Measurements from ENCODE around the gene LAYN. TPM values are rescaled to one million over a fixed set of nuclear protein-coding genes. Genes with fewer than 3 reads are reported as not detected.

LAYN gene
- total and polyA plus RNA-seq, 2 of the 4 experiments (the other 2 are of a cell fraction) = 92.5 to 118 TPM

DNA sequence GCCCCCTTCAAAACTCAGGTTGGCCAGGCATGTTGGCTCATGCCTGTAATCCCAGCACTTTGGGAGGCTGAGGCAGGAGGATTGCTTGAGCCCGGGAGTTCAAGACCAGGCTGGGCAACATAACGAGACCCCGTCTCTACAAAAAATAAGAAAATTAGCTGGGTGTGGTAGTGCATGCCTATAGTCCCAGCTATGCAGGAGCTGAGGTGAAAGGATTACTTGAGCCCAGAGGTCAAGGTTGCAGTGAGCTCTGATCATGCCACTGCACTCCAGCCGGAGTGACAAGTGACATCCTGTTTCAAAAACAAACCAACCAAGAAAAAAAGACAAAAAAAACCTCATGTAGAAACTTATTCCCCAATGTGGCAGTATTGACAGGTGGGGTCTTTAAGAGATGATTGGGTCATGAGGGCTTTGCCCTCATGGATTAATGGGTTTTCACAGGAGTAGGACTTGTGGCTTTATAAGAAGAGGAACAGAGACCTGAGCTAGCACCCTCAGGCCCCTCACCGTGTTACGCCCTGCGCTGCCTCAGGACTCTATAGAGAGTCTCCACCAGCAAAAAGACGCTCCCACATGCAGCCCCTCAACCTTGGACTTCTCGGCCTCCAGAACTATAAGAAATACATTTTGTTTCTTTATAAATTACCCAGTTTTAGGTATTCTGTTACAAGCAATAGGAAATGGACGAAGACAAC is 22.3 kb downstream of the LAYN start:
- H3K36me3 ChIP-seq (ENCODE audit: control insufficient read depth, insufficient read depth, low read length) = peaks cover 26% of the 10 kb centered on the region
- peak overlapping the region; percentile 50; the same call in 1 of the 3 replicates for H2BK15ac ChIP-seq (ENCODE audit: low read depth, low read length)
- H4K5ac ChIP-seq (ENCODE audit: low read depth, low read length) = 0 out of 2 replicates have a peak overlapping the region, but pooled peaks have one; percentile 15
- no TSS peak for BruUV-seq (replicated peaks)
- H3K27ac ChIP-seq (ENCODE audit: insufficient read depth, low read length) = peak overlapping the region; percentile 66
- ChIA-PET POLR2A (ENCODE audit: unreplicated experiment) (no interaction called here), CTCF (interaction anchor here (1.4 kb wide), 1 partner anchor 279 kb away, joined by 3 read pairs; no protein-coding TSS in a partner anchor)
- dilution Hi-C loops (cut with HindIII; ENCODE audit: low sequenced_read_pairs, unreplicated experiment) = no loop called here
- WGBS, 2 experiments (ENCODE audit: extremely low coverage in 2 of 2, insufficient read length in 1 of 2) = no CpG with 5 or more reads among the region's 10 CpGs
- peak overlapping the region; percentile 52; the same call in 1 of the 2 replicates for H3K56ac ChIP-seq (ENCODE audit: extremely low read depth, insufficient read depth, low read length)
- H3K4me3 ChIP-seq (ENCODE audit: insufficient read depth, low read depth, low read length) = no peak overlapping the region
- H2BK20ac ChIP-seq (ENCODE audit: low read depth, low read length) = peak overlapping the region; percentile 78
- H2BK5ac ChIP-seq (ENCODE audit: low read depth, low read length, poor library complexity, severe bottlenecking) = peak overlapping the region; percentile 98
- ATAC-seq (ENCODE audit: low read depth) = no peak
- 0 out of 2 replicates have a peak, but pooled peaks cover 3% of the 10 kb centered on the region for H4K20me1 ChIP-seq (ENCODE audit: insufficient read depth, low read length)
- H3K4me2 ChIP-seq (ENCODE audit: low read depth, low read length) = no peak overlapping the region
- TF ChIP-seq POLR2A (IDR thresholded peaks at IDR 0.05; ENCODE audit: low read depth, low read length) (no peak), CHD1 (IDR thresholded peaks at IDR 0.05; ENCODE audit: low read depth, low read length) (no peak), RFX5 (IDR thresholded peaks at IDR 0.05; ENCODE audit: low read depth, low read length) (no peak), RCOR1 (IDR thresholded peaks at IDR 0.05; ENCODE audit: insufficient replicate concordance, low read length) (no peak), NFE2L2 (IDR thresholded peaks at IDR 0.05; ENCODE audit: low read depth, low read length) (no peak), FOS (IDR thresholded peaks at IDR 0.05; ENCODE audit: low read depth, low read length) (no peak)
- TF ChIP-seq, protein P1, sequence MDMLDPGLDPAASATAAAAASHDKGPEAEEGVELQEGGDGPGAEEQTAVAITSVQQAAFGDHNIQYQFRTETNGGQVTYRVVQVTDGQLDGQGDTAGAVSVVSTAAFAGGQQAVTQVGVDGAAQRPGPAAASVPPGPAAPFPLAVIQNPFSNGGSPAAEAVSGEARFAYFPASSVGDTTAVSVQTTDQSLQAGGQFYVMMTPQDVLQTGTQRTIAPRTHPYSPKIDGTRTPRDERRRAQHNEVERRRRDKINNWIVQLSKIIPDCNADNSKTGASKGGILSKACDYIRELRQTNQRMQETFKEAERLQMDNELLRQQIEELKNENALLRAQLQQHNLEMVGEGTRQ (IDR thresholded peaks at IDR 0.05; ENCODE audit: low read depth, low read length) = no peak
- H2AFZ ChIP-seq (replicated peaks; ENCODE audit: low read length, poor library complexity) = no peak overlapping the region
- peak overlapping the region; percentile 62 for H3K4ac ChIP-seq (ENCODE audit: low read depth, low read length)
- peak overlapping the region; percentile 67; the same call in 1 of the 2 replicates for H3K23ac ChIP-seq (ENCODE audit: low read depth, low read length)
- no peak for DNase-seq
- peaks cover 6 to 26% of the 10 kb centered on the region in 2 experiments for H3K79me1 ChIP-seq (ENCODE audit: low read depth in 1 of 2, low read length in 2 of 2)
- peak overlapping the region; percentile 63; the same call in 1 of the 2 replicates for H3K18ac ChIP-seq (ENCODE audit: low read depth, low read length)
- peak overlapping the region; percentile 88 for H3K14ac ChIP-seq (replicated peaks; ENCODE audit: low read depth, low read length)
- peaks cover 28% of the 10 kb centered on the region for H3K4me1 ChIP-seq (ENCODE audit: control insufficient read depth, insufficient read depth, low read length)
- H2AK9ac ChIP-seq (replicated peaks; ENCODE audit: low read depth, low read length, poor library complexity) = no peak overlapping the region
- intact Hi-C loops (cut with micrococcal nuclease) = no loop called here
- no peaks in the 10 kb centered on the region for H3K9me3 ChIP-seq (ENCODE audit: control insufficient read depth, insufficient read depth, low read length)
- peak overlapping the region; percentile 68 for H4K91ac ChIP-seq (ENCODE audit: insufficient read depth, low read depth, low read length)
- H4K8ac ChIP-seq (ENCODE audit: low read depth in 2 of 2, low read length in 2 of 2) = peak overlapping the region; percentile 33 to 46
- peaks cover 15% of the 10 kb centered on the region for H3K9me1 ChIP-seq (ENCODE audit: insufficient read depth, low read length)
- H3K27me3 ChIP-seq (ENCODE audit: control insufficient read depth, insufficient read depth, low read length) = no peaks in the 10 kb centered on the region
- peak overlapping the region; percentile 94 for H2BK120ac ChIP-seq (ENCODE audit: low read depth, low read length)
- H3K9ac ChIP-seq (ENCODE audit: low read depth, low read length) = peak overlapping the region; percentile 19; the same call in 1 of the 2 replicates
- peak overlapping the region; percentile 54; the same call in 1 of the 2 replicates for H2AK5ac ChIP-seq (ENCODE audit: low read depth, low read length)
- in situ Hi-C loops (cut with MboI; ENCODE audit: low sequenced_read_pairs) = no loop called here

Measured in IMR-90 (cell line).